GM19351 (cell line): Measurements from ENCODE around the gene HSF2.

Experiments used
- ATAC-seq: cut with Tn5 transposase; IDR thresholded peaks from one replicate; pipeline ENCODE4 v1.9.1; 2021; ENCODE audit warnings: mild to moderate bottlenecking, moderate library complexity; ENCODE audit not compliant: unreplicated experiment

Gene HSF2

GRCh38 chr6:122394016-122394415 lies 5.4 kb upstream of the HSF2 start:
- no peak for ATAC-seq

DNA sequence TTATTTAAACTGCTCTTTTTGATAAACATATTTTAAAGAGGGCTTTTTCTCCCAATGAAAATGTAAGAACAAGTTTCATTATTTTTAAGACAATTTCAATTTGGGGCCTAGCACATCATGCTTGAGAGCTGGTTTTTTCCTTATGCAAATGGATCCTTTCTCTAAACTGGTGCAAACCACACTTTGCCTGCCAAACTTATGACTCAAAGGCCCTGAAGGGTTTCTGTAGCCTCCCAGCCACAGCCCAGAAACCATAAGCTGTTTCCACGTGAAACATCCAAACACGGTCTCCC lies 451 bp upstream of the HSF2 start:
- no peak for ATAC-seq

- peak; percentile 23 for ATAC-seq
Observed at GRCh38 chr6:122400121-122400450, 634 bp downstream of the HSF2 start.

- ATAC-seq = no peak
Observed at GRCh38 chr6:122400462-122401089, 1.1 kb downstream of the HSF2 start.

DNA sequence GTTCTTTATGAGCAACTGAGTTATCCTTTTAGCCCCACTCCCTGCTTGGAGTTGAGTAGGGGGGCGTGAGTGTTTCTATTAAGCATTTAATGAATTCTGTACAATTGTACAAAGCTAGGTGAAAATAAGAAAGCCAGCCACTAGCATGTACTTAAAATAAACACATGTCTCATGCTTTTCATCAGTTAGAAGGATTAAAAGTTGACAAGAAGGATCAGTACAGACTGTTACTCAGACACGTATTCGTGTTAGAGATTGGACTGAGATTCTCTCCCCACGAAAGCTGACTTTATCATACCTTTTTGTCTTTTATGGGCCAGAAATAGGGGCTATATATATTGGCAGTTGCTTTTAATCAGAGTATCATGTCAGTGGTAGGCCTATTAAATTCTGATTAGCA lies 1.7 kb downstream of the HSF2 start:
- ATAC-seq = no peak

GRCh38 chr6:122404444-122404843 lies 5.0 kb downstream of the HSF2 start:
- ATAC-seq = no peak

DNA sequence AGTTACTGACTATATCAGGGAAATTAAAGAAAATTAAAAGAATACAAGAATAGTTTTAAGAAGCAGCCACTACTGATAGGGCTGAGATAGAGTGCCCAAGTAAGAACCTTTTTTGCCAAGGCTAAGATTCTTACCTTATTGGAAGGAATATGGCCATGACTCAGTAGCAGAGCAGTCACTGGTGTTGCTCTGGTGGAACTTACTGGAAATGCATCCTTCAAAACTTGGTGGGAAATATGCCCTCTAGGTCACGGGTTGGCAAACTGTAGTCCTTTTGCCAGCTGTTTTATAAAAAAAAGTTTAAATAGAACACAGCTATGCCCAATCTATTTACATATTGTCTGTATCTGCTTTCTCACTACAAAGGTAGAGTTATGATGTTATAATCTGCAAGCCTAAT lies 6.0 kb downstream of the HSF2 start:
- no peak for ATAC-seq

DNA sequence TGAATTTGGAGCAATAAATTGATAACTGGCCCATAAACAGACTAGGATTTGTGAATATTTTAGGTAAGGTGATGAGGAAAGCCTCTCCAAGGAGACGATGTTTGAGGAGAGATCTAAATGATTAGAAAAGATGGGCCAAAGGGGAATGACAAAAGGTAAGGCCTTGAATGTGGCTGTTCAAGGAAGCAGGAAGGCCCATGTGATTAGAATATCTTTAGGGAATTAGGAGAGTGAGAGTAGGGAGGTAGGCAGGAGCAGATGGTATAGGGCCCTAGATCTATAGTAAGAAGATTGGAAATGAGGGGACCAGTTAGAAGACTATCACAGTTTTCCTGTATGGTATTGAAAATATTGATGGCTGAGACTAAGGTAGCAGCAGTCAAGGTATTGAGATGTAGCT lies 6.7 kb downstream of the HSF2 start:
- no peak for ATAC-seq

DNA sequence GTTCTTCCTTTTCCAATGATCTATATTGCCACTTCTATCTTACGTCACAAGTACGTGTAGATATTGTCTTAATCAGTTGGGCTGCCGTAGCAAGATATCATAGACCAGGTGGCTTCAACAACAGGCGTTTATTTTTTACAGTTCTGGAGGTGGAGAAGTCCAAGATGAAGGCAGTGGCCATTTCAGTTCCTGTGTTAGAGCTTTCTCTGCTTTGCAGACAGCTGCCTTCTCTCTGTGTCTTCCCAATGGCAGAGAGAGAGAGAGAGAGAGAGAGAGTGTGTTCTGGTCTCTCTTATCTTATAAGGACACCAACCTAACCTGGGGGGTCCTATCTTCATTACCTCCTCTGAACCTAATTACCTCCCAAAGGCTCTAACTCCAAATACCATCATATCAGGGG lies 8.3 kb downstream of the HSF2 start:
- ATAC-seq = no peak

DNA sequence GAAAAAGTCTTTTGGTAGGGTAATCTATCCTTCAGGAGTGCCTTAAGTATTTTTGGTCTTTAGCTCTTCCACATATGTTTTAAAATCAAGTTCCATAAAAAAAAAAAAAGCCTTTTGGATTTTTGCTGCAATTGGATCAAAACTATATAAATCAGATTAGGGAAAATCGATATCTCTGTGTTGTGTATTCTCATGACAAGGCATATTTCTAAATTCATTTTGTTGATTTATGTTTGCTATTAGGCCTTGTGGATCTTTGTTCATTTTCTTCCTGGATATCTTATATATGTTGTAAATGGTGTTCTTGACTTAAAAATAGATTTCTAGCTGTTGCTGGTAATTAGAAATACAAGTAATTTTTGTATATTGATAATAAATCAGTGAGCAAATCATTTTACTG lies 8.8 kb downstream of the HSF2 start:
- ATAC-seq = no peak

DNA sequence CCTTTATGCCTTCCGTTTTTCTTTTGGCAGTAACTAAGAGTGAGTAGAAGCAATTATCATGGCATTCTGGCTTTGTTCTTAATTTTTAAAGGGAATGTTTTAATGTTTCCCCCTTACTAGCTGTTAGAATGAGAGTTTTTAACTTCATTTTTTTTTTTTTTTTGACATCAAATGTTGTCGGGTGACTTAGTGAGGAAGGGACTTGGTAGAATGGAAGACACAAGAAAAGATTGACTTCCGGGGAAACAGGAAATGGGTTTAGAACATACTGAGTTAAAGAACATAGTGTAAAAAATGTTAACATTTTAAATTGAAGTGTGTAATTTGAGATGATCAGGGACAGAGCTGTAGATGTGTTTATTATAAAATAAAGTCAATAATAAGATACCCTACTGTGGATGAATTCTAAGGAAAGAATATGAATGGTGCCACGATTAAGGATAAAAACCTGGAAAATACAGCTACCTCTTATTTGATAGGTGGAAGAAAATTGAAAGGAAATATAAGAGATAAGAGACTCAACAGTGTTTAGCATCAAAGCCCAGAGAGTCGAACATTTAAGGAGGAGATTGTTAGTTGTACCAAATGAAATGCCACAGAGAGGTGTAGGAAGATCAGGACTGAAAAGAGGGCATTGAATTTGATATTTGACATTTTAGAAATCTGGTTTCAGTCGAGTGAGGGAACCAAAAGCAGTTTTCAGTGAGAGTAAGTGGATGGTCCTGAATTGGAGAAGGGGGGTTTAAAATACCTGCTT lies 9.4 kb downstream of the HSF2 start:
- no peak for ATAC-seq

- no peak for ATAC-seq
Observed at GRCh38 chr6:122412001-122412400, 12.5 kb downstream of the HSF2 start.

- no peak for ATAC-seq
Observed at GRCh38 chr6:122416825-122417224, 17.4 kb downstream of the HSF2 start.

DNA sequence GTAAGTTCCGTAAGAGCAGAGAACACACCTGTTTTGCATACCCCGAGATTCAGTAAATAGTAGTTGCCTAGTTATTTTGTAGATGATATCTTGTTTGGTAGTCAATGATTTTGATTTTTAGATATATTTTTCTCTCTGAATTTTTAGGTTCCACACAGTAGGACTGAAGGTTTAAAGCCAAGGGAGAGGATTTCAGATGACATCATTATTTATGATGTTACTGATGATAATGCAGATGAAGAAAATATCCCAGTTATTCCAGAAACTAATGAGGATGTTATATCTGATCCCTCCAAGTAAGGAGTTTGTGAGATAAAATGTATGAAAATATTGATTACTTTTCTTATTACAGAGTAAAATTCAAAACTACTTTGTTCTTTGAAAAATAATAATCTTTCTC lies 22.6 kb downstream of the HSF2 start:
- no peak for ATAC-seq

DNA sequence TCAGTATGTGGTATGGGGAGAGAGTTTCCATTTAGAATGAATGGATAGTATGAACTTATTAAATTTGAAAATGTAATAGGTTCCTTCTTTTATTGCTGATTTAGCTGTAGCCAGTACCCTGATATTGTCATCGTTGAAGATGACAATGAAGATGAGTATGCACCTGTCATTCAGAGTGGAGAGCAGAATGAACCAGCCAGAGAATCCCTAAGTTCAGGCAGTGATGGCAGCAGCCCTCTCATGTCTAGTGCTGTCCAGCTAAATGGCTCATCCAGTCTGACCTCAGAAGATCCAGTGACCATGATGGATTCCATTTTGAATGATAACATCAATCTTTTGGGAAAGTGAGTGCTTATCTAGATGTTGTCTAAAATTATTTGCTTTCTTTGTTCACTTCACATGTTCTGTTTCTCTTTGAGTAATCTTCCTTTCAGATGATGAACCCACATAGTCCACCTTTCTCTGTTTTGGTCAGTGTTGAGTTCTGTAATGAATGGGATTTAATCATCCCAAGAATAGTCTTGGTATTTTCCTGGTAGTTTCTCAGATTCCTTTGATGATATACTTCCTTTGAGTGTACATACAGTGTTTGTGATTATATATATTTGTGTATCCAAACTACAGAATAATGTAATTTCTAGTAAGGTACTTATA lies 23.3 kb downstream of the HSF2 start:
- ATAC-seq = peak; percentile 90

GRCh38 chr6:122423734-122424133 lies 24.3 kb downstream of the HSF2 start:
- no peak for ATAC-seq

DNA sequence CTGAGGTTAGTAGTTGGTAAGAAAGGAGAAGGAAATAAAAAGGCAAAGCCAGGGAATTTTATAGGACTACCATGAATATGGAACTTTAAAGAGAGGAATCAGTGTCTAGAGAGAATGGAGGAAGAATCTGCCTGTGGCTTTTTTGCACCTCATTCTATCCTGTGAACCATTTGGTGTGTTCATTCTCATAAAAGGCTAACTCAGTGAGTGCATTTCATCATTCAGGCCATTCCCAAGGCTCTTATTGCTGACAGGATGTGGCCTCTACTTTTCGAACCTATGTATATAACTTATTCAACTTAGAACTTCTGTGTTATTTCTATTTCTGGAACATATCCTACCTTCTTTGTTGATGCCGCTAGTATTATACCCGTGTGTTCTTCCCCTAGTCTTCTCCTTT lies 27.1 kb downstream of the HSF2 start:
- no peak for ATAC-seq

DNA sequence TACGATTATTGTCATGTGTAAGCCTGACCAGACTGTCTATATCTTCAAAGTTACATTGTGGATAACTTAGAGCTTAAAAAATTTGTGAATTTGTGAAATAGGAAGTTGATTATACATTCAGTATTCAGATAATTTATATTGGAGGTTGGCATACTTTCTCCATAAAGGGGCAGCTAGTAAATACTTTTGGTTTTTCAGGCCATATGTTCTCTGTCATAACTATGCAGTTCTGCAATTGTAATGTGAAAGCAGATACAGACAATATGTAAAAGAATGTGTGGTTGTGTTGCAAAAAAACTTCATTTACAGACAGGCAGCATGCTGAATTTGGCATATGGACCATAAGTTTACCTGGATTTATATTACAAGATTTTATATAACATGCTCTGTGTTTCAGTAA lies 29.3 kb downstream of the HSF2 start:
- no peak for ATAC-seq

GRCh38 chr6:122429323-122429722 lies 29.9 kb downstream of the HSF2 start:
- no peak for ATAC-seq

- ATAC-seq = no peak
Observed at GRCh38 chr6:122431780-122432179, 32.3 kb downstream of the HSF2 start.

DNA sequence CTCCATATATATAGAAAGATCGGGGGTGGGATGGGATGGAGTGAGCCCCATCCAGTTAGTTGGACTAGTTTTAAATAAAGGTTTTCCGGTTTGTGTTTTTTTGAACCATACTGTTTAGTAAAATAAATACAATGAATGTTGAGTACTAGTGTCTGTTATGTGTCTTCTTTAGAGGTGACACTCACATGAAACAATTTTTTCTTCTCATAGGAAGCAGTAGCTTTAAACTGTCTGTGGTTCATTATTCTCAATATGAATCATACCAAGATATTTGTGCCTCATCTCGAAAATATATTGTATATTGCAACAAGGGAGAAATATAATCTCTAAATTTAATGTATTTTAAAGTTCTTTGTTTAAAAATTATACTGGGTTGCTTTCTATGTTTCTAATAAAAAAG lies 33.4 kb downstream of the HSF2 start:
- peak; percentile 91 for ATAC-seq

- ATAC-seq = no peak
Observed at GRCh38 chr6:122438975-122439374, 39.5 kb downstream of the HSF2 start.

- no peak for ATAC-seq
Observed at GRCh38 chr6:122445274-122445673, 45.8 kb downstream of the HSF2 start.
